Liver (tissue), 9 donors: ENCODE results near the gene SYT6. TPM values are rescaled to one million over a fixed set of nuclear protein-coding genes. Genes with fewer than 3 reads are reported as not detected.

Source experiments
- DNase-seq: peaks from one replicate; pipeline ENCODE4 v3.0.0-alpha.2; 2017; ENCODE audit warnings: low spot score
- H3K27ac ChIP-seq, 2 donors: one replicate each; pipeline ENCODE4 v1.7.0; 2013; ENCODE audit warnings: inconsistent platforms in 2 of 2, low read length in 2 of 2, control low read depth in 1 of 2, low read depth in 1 of 2, mild to moderate bottlenecking in 1 of 2
- H3K27me3 ChIP-seq, 4 donors: one replicate each; pipeline versions ENCODE4 v1.6.1 to v1.7.0; 2013; ENCODE audit warnings: low read length in 3 of 4, inconsistent platforms in 1 of 4, mild to moderate bottlenecking in 1 of 4, moderate library complexity in 1 of 4; ENCODE audit not compliant: control insufficient read depth in 4 of 4, insufficient read depth in 4 of 4
- H3K36me3 ChIP-seq, 4 donors: one replicate each; pipeline versions ENCODE4 v1.6.1 to v1.7.0; 2013; ENCODE audit warnings: low read length in 3 of 4, mild to moderate bottlenecking in 3 of 4, low read depth in 1 of 4, moderate library complexity in 1 of 4; ENCODE audit not compliant: control insufficient read depth in 4 of 4, insufficient read depth in 3 of 4
- H3K4me1 ChIP-seq, 4 donors: one replicate each; pipeline versions ENCODE4 v1.6.1 to v1.7.0; 2013; ENCODE audit warnings: low read length in 3 of 4, mild to moderate bottlenecking in 3 of 4, moderate library complexity in 1 of 4; ENCODE audit not compliant: control insufficient read depth in 4 of 4, insufficient read depth in 4 of 4
- H3K4me3 ChIP-seq, 3 donors: one replicate each; pipeline versions ENCODE4 v1.6.1 to v1.7.0; 2013; ENCODE audit warnings: low read length in 3 of 3, control low read depth in 1 of 3, low read depth in 1 of 3, mild to moderate bottlenecking in 1 of 3
- H3K9ac ChIP-seq, 2 donors: one replicate each; pipeline ENCODE4 v1.7.0; 2013; ENCODE audit warnings: low read length in 2 of 2, mild to moderate bottlenecking in 2 of 2, moderate library complexity in 2 of 2, control low read depth in 1 of 2, low read depth in 1 of 2
- H3K9me3 ChIP-seq, 4 donors: one replicate each; pipeline versions ENCODE4 v1.6.1 to v1.7.0; 2013; ENCODE audit warnings: low read length in 3 of 4; ENCODE audit not compliant: control insufficient read depth in 4 of 4
- EGR1 ChIP-seq, 2 donors: IDR thresholded peaks; 2 replicates each; pipeline ENCODE4 v1.6.1; 2016 to 2018; ENCODE audit warnings: antibody characterized with exemption in 2 of 2, low read depth in 2 of 2
- FOXA1 ChIP-seq: IDR thresholded peaks from 2 replicates; pipeline ENCODE4 v1.6.1; 2016; ENCODE audit warnings: antibody characterized with exemption
- FOXA2 ChIP-seq: IDR thresholded peaks from 2 replicates; pipeline ENCODE4 v1.6.1; 2016; ENCODE audit warnings: antibody characterized with exemption
- GABPA ChIP-seq, 2 donors: IDR thresholded peaks in 1 of 2; conservative IDR thresholded peaks in 1 of 2; 2 replicates each; pipeline ENCODE4 v1.6.1; 2016; ENCODE audit warnings: antibody characterized with exemption in 2 of 2, mild to moderate bottlenecking in 1 of 2, moderate library complexity in 1 of 2
- HNF4A ChIP-seq, 2 donors: conservative IDR thresholded peaks; 2 replicates each; pipeline ENCODE4 v1.6.1; 2016; ENCODE audit warnings: antibody characterized with exemption in 2 of 2, mild to moderate bottlenecking in 2 of 2
- HNF4G ChIP-seq: IDR thresholded peaks from 2 replicates; pipeline ENCODE4 v1.6.1; 2016; ENCODE audit warnings: antibody characterized with exemption
- JUND ChIP-seq, 2 donors: IDR thresholded peaks; 2 replicates each; pipeline ENCODE4 v1.6.1; 2016; ENCODE audit warnings: antibody characterized with exemption in 2 of 2
- NR2F2 ChIP-seq: IDR thresholded peaks from 2 replicates; pipeline ENCODE4 v1.6.1; 2016; ENCODE audit warnings: antibody characterized with exemption
- RAD21 ChIP-seq, 2 donors: IDR thresholded peaks; 2 replicates each; pipeline ENCODE4 v1.6.1; 2016; ENCODE audit warnings: antibody characterized with exemption in 2 of 2, mild to moderate bottlenecking in 2 of 2
- RXRA ChIP-seq, 2 donors: IDR thresholded peaks; 2 replicates each; pipeline ENCODE4 v1.6.1; 2017 to 2018; ENCODE audit warnings: antibody characterized with exemption in 2 of 2, mild to moderate bottlenecking in 1 of 2
- SP1 ChIP-seq: IDR thresholded peaks from 2 replicates; pipeline ENCODE4 v1.6.1; 2018; ENCODE audit warnings: antibody characterized with exemption, mild to moderate bottlenecking
- TAF1 ChIP-seq: conservative IDR thresholded peaks from 2 replicates; pipeline ENCODE4 v1.6.1; 2016; ENCODE audit warnings: antibody characterized with exemption, mild to moderate bottlenecking
- YY1 ChIP-seq: IDR thresholded peaks from 2 replicates; pipeline ENCODE4 v1.6.1; 2016; ENCODE audit warnings: antibody characterized with exemption, mild to moderate bottlenecking
- ZBTB33 ChIP-seq: IDR thresholded peaks from 2 replicates; pipeline ENCODE4 v1.6.1; 2016; ENCODE audit warnings: antibody characterized with exemption
- WGBS: extraction: QIAGEN DNeasy Blood & Tissue Kit; methylation state at CpG from one replicate; pipeline ENCODE4 v1.1.7; 2013; 5-methylcytosine and 5-hydroxymethylcytosine counted together
- polyA plus RNA-seq, 2 donors: library from polyadenylated mRNA; stranded (reverse) in 1 of 2; unstranded in 1 of 2; fragments of 200-250 nt in 1 of 2; fragments of >200 nt in 1 of 2; fragmentation: Nextera tagmentation in 1 of 2; extraction: Ambion mirVana in 1 of 2; gene quantifications; one replicate each; pipeline versions ENCODE4 v1.2.1 to v1.2.3, GENCODE V29; 2013 to 2015
- total RNA-seq, 2 donors: library from RNA; depleted of rRNA; stranded (reverse); fragments of >200 nt; gene quantifications; one replicate each; pipeline ENCODE4 v1.2.3, GENCODE V29; 2014
- TF ChIP-seq, protein P1 (sequence below): fragments of 150-350 bp; IDR thresholded peaks from 2 replicates; pipeline ENCODE4 v1.5.1; 2017; ENCODE audit warnings: improper control_type of control experiment, low read depth, low read length; ENCODE audit not compliant: missing input control
- TF ChIP-seq, protein P2 (sequence below): IDR thresholded peaks from 2 replicates; pipeline ENCODE4 v1.6.1; 2016; ENCODE audit warnings: antibody characterized with exemption
- TF ChIP-seq, protein P3 (sequence below): IDR thresholded peaks from 2 replicates; pipeline ENCODE4 v1.6.1; 2016; ENCODE audit warnings: antibody characterized with exemption
- TF ChIP-seq, protein P4 (sequence below): IDR thresholded peaks from 2 replicates; pipeline ENCODE4 v1.6.1; 2016; ENCODE audit warnings: antibody characterized with exemption, mild to moderate bottlenecking
- donor health status: healthy.
- donor health status: healthy.
- donor health status: healthy.
- donor health status: healthy.
- donor health status: healthy.

SYT6 gene
- total and polyA plus RNA-seq, 4 donors = under 0.01 to 0.17 TPM; not detected in 2

- H3K4me1 ChIP-seq = no peaks in the 10 kb centered on the region
- H3K9me3 ChIP-seq = no peaks in the 10 kb centered on the region
- H3K27me3 ChIP-seq = no peaks in the 10 kb centered on the region
- no peaks in the 10 kb centered on the region for H3K36me3 ChIP-seq
- H3K4me3 ChIP-seq = no peak overlapping the region
- no peak overlapping the region for H3K27ac ChIP-seq
- H3K9ac ChIP-seq = no peak overlapping the region
- TF ChIP-seq, protein P1, sequence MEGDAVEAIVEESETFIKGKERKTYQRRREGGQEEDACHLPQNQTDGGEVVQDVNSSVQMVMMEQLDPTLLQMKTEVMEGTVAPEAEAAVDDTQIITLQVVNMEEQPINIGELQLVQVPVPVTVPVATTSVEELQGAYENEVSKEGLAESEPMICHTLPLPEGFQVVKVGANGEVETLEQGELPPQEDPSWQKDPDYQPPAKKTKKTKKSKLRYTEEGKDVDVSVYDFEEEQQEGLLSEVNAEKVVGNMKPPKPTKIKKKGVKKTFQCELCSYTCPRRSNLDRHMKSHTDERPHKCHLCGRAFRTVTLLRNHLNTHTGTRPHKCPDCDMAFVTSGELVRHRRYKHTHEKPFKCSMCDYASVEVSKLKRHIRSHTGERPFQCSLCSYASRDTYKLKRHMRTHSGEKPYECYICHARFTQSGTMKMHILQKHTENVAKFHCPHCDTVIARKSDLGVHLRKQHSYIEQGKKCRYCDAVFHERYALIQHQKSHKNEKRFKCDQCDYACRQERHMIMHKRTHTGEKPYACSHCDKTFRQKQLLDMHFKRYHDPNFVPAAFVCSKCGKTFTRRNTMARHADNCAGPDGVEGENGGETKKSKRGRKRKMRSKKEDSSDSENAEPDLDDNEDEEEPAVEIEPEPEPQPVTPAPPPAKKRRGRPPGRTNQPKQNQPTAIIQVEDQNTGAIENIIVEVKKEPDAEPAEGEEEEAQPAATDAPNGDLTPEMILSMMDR = no peak
- TF ChIP-seq JUND (IDR thresholded peaks at IDR 0.05) (no peak), RAD21 (IDR thresholded peaks at IDR 0.05) (no peak), NR2F2 (no peak), RXRA (IDR thresholded peaks at IDR 0.05) (no peak), HNF4A (conservative IDR thresholded peaks at IDR 0.05) (no peak), SP1 (no peak), ZBTB33 (no peak), HNF4G (no peak), EGR1 (IDR thresholded peaks at IDR 0.05; ENCODE audit: low read depth in 2 of 2) (no peak), YY1 (no peak), FOXA1 (no peak), FOXA2 (no peak), TAF1 (no peak), GABPA (IDR thresholded peaks at IDR 0.05 in 1 of 2, conservative IDR thresholded peaks at IDR 0.05 in 1 of 2) (no peak)
- TF ChIP-seq, protein P2, sequence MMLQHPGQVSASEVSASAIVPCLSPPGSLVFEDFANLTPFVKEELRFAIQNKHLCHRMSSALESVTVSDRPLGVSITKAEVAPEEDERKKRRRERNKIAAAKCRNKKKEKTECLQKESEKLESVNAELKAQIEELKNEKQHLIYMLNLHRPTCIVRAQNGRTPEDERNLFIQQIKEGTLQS = no peak
- TF ChIP-seq, protein P3, sequence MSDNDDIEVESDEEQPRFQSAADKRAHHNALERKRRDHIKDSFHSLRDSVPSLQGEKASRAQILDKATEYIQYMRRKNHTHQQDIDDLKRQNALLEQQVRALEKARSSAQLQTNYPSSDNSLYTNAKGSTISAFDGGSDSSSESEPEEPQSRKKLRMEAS = no peak
- TF ChIP-seq, protein P4, sequence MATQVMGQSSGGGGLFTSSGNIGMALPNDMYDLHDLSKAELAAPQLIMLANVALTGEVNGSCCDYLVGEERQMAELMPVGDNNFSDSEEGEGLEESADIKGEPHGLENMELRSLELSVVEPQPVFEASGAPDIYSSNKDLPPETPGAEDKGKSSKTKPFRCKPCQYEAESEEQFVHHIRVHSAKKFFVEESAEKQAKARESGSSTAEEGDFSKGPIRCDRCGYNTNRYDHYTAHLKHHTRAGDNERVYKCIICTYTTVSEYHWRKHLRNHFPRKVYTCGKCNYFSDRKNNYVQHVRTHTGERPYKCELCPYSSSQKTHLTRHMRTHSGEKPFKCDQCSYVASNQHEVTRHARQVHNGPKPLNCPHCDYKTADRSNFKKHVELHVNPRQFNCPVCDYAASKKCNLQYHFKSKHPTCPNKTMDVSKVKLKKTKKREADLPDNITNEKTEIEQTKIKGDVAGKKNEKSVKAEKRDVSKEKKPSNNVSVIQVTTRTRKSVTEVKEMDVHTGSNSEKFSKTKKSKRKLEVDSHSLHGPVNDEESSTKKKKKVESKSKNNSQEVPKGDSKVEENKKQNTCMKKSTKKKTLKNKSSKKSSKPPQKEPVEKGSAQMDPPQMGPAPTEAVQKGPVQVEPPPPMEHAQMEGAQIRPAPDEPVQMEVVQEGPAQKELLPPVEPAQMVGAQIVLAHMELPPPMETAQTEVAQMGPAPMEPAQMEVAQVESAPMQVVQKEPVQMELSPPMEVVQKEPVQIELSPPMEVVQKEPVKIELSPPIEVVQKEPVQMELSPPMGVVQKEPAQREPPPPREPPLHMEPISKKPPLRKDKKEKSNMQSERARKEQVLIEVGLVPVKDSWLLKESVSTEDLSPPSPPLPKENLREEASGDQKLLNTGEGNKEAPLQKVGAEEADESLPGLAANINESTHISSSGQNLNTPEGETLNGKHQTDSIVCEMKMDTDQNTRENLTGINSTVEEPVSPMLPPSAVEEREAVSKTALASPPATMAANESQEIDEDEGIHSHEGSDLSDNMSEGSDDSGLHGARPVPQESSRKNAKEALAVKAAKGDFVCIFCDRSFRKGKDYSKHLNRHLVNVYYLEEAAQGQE = no peak
- WGBS = 92% methylated on average over 6 of the region's 6 CpGs
- DNase-seq = no peak
Measured at GRCh38 chr1:114100148-114100547, 53.5 kb downstream of the SYT6 start.
